HL-60 (cell line): Measurements from ENCODE around the gene SLC7A6.

Experiments
- GABPA ChIP-seq: IDR thresholded peaks from 2 replicates; pipeline ENCODE4 v1.6.1; 2012; ENCODE audit warnings: low read depth
- POLR2AphosphoS5 ChIP-seq: IDR thresholded peaks from 2 replicates; pipeline ENCODE4 v1.6.1; 2012; ENCODE audit warnings: low read depth
- SPI1 ChIP-seq: IDR thresholded peaks from 2 replicates; pipeline ENCODE4 v1.6.1; 2012; ENCODE audit warnings: low read depth, mild to moderate bottlenecking, borderline replicate concordance
- TF ChIP-seq, protein P1 (sequence below): IDR thresholded peaks from one replicate; pipeline ENCODE4 v1.5.1; 2011; ENCODE audit warnings: low read length, control low read depth, inconsistent platforms; ENCODE audit not compliant: insufficient read depth
- TF ChIP-seq, protein P2 (sequence below): IDR thresholded peaks from 2 replicates; pipeline ENCODE4 v1.6.1; 2012; ENCODE audit warnings: low read depth; ENCODE audit not compliant: insufficient replicate concordance

- TF ChIP-seq GABPA (no peak), POLR2AphosphoS5 (no peak), SPI1 (no peak)
- TF ChIP-seq, protein P1, sequence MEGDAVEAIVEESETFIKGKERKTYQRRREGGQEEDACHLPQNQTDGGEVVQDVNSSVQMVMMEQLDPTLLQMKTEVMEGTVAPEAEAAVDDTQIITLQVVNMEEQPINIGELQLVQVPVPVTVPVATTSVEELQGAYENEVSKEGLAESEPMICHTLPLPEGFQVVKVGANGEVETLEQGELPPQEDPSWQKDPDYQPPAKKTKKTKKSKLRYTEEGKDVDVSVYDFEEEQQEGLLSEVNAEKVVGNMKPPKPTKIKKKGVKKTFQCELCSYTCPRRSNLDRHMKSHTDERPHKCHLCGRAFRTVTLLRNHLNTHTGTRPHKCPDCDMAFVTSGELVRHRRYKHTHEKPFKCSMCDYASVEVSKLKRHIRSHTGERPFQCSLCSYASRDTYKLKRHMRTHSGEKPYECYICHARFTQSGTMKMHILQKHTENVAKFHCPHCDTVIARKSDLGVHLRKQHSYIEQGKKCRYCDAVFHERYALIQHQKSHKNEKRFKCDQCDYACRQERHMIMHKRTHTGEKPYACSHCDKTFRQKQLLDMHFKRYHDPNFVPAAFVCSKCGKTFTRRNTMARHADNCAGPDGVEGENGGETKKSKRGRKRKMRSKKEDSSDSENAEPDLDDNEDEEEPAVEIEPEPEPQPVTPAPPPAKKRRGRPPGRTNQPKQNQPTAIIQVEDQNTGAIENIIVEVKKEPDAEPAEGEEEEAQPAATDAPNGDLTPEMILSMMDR = no peak
- TF ChIP-seq, protein P2, sequence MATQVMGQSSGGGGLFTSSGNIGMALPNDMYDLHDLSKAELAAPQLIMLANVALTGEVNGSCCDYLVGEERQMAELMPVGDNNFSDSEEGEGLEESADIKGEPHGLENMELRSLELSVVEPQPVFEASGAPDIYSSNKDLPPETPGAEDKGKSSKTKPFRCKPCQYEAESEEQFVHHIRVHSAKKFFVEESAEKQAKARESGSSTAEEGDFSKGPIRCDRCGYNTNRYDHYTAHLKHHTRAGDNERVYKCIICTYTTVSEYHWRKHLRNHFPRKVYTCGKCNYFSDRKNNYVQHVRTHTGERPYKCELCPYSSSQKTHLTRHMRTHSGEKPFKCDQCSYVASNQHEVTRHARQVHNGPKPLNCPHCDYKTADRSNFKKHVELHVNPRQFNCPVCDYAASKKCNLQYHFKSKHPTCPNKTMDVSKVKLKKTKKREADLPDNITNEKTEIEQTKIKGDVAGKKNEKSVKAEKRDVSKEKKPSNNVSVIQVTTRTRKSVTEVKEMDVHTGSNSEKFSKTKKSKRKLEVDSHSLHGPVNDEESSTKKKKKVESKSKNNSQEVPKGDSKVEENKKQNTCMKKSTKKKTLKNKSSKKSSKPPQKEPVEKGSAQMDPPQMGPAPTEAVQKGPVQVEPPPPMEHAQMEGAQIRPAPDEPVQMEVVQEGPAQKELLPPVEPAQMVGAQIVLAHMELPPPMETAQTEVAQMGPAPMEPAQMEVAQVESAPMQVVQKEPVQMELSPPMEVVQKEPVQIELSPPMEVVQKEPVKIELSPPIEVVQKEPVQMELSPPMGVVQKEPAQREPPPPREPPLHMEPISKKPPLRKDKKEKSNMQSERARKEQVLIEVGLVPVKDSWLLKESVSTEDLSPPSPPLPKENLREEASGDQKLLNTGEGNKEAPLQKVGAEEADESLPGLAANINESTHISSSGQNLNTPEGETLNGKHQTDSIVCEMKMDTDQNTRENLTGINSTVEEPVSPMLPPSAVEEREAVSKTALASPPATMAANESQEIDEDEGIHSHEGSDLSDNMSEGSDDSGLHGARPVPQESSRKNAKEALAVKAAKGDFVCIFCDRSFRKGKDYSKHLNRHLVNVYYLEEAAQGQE = no peak
Measured at GRCh38 chr16:68291227-68291626, 26.9 kb downstream of the SLC7A6 start.
